Activated naive CD4-positive, alpha-beta T cell treated with anti-CD3 and anti-CD28 coated beads, Interleukin-2, amount 50 U/mL, for 72 hours (primary cell): ENCODE data around the gene TANC1. TPM values are rescaled to one million over a fixed set of nuclear protein-coding genes. Genes with fewer than 3 reads are reported as not detected.

Experiments used
- ATAC-seq, 2 donors: fragments of 150-1000 bp; cut with Tn5 transposase; 2 replicates each; pipeline ENCODE4 v1.10.0; 2021; ENCODE audit warnings: mild to moderate bottlenecking in 2 of 2, moderate library complexity in 2 of 2
- DNase-seq, 2 donors: peaks; one replicate each; pipeline ENCODE4 v3.0.0; 2021 to 2022; ENCODE audit warnings: low spot score in 2 of 2
- H3K27ac Mint-ChIP-seq, 2 donors: one replicate each; pipeline ENCODE4 v1.8.0; 2022; ENCODE audit warnings: mild to moderate bottlenecking in 2 of 2, mixed read lengths in 2 of 2
- H3K36me3 Mint-ChIP-seq, 2 donors: one replicate each; pipeline ENCODE4 v1.8.0; 2022; ENCODE audit warnings: mixed read lengths in 2 of 2
- H3K9me3 Mint-ChIP-seq, 2 donors: one replicate each; pipeline ENCODE4 v1.8.0; 2022; ENCODE audit warnings: mixed read lengths in 2 of 2
- total RNA-seq, 2 donors: library from RNA; stranded (reverse); gene quantifications; one replicate each; pipeline ENCODE4 v1.2.3, GENCODE V29; 2022

Gene TANC1
- total RNA-seq, 2 donors from 2014 or later: 0.89 to 1.8 TPM

DNA sequence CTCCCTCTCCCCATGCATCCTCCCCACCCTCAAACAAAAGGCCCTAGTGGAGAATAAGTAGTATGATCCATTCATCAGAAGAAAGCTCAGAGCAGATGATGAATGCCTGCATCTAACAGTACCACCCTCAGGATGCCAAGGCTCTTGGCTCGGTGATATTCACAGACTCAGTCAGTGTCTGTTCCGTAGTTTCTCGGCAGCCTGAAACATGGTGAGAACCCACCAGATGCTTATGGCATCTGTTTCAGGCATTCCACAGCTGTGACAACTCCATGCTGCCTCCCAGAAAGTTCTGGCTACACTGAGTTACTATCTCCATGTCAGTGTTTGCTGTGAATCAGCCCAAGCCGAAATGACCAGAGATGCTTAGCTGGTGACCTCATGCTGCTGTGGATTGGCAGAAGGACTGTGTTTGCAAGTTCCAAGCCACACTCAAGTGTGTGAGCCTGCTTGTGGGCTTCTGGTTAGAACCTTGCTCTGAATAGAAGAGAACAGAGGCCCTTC, 234.2 kb downstream of the TANC1 start:
- H3K9me3 Mint-ChIP-seq: peaks cover 0 to 3% of the 10 kb centered on the region in 2 donors

DNA sequence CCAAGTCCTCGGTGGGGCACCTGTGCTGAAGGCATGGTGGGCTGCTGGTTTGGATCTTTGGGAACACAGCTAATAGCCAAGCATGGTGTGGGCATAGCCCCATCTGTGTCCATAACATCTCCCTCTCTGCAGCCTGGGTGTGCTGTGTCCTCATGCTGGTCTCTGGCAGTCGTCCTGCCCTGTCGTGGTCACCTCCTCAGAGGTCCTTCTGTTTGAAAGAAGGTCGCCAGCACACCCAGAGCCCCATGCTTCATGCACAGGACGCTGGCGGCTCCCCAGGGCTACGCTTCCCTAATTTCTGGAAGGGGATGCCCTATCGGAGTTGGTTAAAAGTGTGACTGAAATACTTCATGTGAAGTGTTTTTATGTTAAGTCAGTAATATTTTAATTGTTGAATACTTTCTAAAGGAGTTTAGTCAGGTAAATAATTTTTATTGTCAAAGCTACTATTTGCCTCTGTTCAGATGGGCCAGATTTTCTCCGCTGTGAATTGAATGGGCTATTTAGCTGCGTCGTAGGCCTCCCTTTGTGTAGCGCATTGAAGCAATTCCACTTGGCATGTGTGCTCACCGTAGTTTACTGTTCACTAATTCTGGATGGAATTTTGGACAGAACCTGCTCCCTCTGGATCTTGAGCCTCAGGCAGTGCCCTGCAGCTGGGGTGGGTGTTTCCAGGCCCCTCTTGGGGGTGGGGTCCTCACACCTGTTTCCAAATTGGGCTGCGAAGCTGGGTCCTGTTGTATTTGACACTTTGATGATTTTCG, 236.1 kb downstream of the TANC1 start:
- ATAC-seq (no peak), DNase-seq (no peak)
- Mint-ChIP-seq H3K9me3 (peaks cover 0 to 3% of the 10 kb centered on the region in 2 donors), H3K36me3 (no peaks in the 10 kb centered on the region), H3K27ac (no peak overlapping the region)

More for the DNA sequence above, 234.2 kb downstream of the TANC1 start:
- ATAC-seq: no peak
- H3K27ac Mint-ChIP-seq: no peak overlapping the region
- H3K36me3 Mint-ChIP-seq: no peaks in the 10 kb centered on the region
- DNase-seq: no peak

DNA sequence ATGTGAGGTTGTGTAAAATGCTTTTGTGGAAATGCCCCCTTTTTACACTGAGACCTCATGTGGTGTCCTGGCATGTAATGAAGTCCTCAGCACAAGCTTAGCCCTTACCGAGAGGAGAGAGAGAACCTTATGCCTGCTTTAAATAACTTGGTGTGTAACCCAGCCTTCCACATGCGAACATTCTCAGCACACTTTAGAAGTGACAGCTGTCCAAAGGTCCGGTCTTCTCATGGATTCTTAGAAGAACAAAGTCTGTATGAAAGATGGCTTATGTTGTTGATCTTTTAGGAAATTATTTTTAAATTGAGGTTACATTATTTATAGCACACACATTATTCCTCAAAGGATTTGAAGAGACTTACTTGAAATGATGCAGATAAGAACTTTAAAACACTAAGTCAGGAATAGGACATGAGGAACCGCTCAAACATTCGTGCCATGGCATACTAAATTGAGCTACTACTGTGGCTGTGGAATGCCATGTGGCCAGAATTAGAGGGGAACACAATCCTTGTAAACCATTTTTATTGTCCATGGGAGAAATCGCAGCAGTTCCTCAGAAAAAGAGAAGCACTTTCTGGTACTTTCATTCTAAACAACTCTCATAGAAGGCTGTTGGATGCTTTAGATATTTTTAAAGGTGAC, 238.4 kb downstream of the TANC1 start:
- H3K9me3 Mint-ChIP-seq: peaks cover 0 to 3% of the 10 kb centered on the region in 2 donors
- no peaks in the 10 kb centered on the region for H3K36me3 Mint-ChIP-seq
- peak overlapping the region in 1 of 2 donors; percentile 72 for H3K27ac Mint-ChIP-seq
- ATAC-seq (no peak), DNase-seq (no peak)

DNA sequence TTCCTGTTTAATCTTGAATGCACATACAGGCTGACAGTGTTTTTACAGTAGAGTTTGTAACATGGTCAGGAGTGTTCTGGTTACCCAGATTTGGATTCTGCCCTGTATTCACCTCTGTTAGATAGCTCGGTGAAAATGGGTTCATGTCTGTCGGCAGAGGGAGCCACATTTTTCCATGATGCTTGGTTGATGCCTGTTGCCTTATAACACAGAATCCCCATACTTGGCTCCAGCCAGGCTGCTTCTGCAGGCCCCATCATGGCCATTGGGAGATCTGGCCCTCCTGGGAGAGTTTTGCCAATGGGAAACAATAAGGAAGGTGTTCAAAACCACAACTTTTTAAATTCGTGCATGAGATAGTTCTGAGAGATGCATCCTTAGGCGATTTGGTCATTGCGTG, 240.0 kb downstream of the TANC1 start:
- no peak for DNase-seq
- H3K9me3 Mint-ChIP-seq: peaks cover 0 to 3% of the 10 kb centered on the region in 2 donors
- H3K27ac Mint-ChIP-seq: no peak overlapping the region

DNA sequence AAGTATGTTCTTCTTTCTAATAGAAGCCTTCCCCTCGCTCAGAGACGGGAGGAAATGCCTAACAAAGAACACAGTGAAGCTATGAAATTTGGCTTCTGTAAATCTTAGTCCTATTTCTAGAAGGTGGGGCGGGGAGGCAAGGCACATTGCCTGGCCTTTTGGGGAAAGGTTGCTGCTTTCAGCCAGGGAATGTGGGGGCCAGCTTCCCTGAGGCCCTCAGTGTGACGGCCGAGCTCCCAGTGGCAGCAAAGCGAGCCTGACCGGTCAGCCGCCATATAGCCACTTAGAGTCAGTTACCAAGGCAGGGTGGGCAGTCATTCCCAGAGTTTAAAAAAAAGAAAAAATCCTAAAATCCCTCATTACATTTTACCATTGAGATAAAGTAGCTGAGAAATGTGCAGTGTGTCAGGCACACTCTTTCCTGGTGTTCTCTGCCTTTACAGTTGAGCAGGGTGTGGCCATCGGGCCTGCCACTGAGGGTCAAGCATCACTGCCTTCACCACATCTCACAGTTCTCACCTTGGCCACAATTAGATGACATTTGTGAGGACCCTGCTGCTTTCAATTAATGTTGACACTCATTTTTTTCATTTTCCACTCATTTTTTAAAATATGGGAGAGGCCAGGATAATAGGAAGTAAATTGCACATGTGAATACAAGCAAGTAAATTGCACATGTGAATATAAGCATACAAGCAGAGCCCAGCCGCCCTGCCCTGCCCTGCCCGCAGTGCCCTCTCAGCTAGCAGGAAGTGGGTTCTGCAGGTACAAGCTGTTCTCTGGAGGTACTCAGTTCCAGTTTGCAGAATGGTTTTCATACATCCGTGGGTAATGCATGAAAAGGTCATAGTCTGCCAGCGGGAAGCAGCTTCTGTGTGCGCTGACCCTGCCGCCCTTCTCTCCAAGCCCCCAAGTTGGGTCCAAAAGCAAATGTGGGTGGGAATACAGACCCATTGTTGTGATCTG, 241.2 kb downstream of the TANC1 start:
- Mint-ChIP-seq H3K36me3 (no peaks in the 10 kb centered on the region), H3K27ac (peak overlapping the region in 1 of 2 donors; percentile 59), H3K9me3 (peaks cover 0 to 3% of the 10 kb centered on the region in 2 donors)
- ATAC-seq (peak in 1 of 2 donors; percentile 83), DNase-seq (no peak)

More for the DNA sequence above, 240.0 kb downstream of the TANC1 start:
- ATAC-seq: no peak
- H3K36me3 Mint-ChIP-seq: no peaks in the 10 kb centered on the region

DNA sequence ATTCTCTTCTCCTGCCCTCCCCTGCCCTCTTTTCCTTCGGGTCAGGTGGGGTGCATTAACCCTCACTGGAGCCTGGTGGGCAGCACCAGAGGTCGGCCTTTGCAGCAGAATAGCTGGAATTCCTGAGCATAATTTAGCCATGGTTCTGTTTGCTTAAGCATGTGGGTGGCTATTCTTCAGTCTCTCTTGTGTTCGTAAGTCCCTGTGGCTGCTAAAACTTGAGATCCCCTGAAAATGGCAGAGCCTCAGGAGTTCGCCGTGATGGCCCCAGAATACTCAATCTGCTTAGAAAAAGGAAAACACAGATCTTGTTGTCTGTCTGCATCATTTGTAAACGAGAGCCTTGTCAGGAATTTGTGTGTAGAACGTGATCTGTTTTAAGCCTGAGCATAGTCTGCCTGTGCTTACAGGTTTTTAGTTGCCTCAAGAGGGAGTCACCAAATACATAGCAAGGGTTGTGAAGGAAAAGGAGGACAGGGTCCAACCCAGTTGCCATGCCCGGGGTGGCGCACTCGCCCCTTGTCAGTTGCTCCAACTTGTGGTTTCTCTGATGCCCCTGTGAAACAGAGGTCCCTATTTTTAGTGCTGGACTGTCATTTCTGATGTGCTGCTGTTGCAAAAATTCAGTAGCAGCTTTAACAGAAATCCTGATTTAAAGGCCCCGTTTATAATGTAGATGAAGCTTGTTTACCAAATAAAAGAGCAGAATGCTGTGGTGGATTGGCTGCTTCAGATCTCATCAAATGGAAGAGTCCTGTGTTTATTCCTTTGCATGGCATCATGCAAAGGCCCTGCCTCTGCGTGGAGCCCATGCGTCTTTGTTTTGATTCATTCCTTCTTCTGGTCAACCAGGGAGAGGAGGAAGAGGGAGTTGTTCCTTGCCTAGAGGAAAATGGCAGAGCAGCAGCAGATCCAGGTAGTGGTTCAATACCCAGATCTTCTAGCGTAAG, 243.3 kb downstream of the TANC1 start:
- H3K36me3 Mint-ChIP-seq: no peaks in the 10 kb centered on the region
- ATAC-seq: no peak
- H3K9me3 Mint-ChIP-seq: no peaks in the 10 kb centered on the region

DNA sequence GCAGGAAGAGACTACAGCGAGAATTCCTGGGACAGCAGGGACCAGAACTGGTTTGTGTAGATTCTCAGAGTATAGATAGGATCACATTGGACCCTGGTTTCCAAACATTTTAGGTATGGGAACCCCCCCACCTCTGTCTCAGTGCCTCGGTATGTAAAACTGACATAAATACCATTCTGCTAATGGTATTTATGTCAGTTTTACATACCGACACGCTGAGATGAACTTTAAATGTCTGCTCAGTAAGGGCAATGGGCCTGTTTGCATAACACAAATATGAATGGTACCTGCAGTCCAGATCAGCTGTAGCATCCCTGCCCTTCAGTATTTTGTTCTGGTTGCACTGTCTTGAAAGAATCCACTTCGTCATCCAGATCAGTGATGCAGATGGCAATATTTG, 244.9 kb downstream of the TANC1 start:
- DNase-seq (no peak), ATAC-seq (no peak)
- Mint-ChIP-seq H3K27ac (no peak overlapping the region), H3K36me3 (no peaks in the 10 kb centered on the region), H3K9me3 (no peaks in the 10 kb centered on the region)

More for the DNA sequence above, 243.3 kb downstream of the TANC1 start:
- no peak for DNase-seq
- H3K27ac Mint-ChIP-seq: no peak overlapping the region

DNA sequence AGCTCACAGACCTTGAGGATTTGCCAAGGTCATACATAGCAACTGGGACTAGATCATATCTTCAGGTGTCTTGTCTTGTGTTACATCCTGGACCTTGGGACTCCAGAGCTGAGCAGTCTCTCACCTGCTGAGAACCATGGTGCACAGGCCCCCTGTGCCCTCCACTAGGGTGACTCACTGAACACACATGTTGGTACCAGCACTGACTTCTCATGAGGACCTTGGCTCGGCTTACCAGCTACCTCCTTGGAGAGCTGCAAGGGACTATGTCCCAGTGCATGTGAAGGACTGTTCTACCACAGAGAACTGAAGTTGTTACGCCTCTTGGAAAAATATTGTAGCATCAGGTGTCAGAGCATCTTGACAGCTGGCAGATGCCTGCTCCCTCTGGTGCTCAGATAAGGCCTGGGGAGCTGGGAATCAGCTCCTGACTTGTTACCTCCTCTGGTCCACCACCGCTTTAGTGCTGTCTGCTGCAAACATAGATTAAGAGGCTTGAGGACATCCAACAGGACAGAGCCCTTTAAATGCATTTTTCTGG, 246.0 kb downstream of the TANC1 start:
- Mint-ChIP-seq H3K27ac (no peak overlapping the region), H3K36me3 (no peaks in the 10 kb centered on the region), H3K9me3 (no peaks in the 10 kb centered on the region)
- ATAC-seq (no peak), DNase-seq (no peak)

DNA sequence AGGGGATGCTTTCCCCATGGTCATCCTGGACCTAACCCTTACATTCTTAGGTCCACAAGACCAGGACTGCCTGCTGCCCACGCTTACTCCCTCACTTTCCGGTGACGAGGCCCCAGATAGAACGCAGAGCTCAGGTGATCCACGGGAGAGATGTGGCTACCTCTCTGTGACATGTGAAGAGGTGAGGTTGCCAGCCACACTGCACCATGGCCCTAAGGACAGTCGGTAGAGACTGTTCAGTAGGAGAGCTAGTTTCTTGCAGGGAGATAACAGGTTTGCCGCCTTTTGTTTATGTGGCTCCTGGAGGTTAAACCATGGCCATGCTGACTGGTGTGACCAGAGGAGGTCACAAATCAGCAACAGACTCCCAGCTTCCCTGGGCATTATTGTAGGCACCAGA, 246.7 kb downstream of the TANC1 start:
- Mint-ChIP-seq H3K9me3 (no peaks in the 10 kb centered on the region), H3K27ac (no peak overlapping the region)
- no peak for DNase-seq

DNA sequence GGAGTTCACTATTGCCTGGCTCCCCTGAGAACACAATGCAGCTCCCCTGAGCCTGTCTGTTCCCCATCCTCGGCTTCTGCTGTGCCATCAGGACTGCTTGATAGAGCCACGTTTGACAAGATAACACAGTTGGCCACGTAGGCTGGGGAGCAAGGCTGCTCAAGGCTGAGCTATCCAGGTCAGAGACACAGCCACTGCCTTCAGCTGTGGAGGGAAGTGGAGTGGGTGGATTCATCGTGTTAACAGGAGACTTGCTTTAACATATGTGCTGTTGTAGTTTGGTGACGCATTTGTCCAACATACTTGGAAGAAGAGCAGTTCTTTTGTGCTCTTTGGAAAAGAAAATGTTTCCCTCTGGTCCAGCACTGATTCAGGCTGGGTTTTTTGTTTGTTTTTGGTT, 249.2 kb downstream of the TANC1 start:
- Mint-ChIP-seq H3K9me3 (no peaks in the 10 kb centered on the region), H3K27ac (no peak overlapping the region), H3K36me3 (no peaks in the 10 kb centered on the region)
- no peak for DNase-seq
- no peak for ATAC-seq

More for the DNA sequence above, 246.7 kb downstream of the TANC1 start:
- ATAC-seq: no peak
- no peaks in the 10 kb centered on the region for H3K36me3 Mint-ChIP-seq

DNA sequence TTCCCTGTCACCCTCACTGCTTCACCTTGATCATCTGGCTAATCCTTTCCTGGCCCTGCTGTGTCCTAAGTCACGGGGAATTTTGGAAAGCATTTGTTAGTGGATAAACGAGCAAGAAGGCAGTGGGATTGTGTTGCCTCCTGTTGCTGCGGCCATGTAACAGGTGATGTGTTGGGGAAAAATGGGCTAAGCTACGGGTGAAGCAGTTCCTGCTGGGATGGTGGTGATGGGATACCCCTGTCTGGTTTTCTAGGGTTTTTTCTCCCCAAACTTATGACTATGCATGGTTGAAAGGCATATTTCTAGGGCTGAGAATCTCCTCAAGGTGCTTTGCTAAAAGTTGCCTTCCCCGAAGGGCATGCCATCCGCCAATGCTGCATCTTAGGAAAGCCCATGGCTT, 249.9 kb downstream of the TANC1 start:
- no peaks in the 10 kb centered on the region for H3K36me3 Mint-ChIP-seq
- DNase-seq (no peak), ATAC-seq (no peak)
- H3K9me3 Mint-ChIP-seq: no peaks in the 10 kb centered on the region
- no peak overlapping the region for H3K27ac Mint-ChIP-seq

DNA sequence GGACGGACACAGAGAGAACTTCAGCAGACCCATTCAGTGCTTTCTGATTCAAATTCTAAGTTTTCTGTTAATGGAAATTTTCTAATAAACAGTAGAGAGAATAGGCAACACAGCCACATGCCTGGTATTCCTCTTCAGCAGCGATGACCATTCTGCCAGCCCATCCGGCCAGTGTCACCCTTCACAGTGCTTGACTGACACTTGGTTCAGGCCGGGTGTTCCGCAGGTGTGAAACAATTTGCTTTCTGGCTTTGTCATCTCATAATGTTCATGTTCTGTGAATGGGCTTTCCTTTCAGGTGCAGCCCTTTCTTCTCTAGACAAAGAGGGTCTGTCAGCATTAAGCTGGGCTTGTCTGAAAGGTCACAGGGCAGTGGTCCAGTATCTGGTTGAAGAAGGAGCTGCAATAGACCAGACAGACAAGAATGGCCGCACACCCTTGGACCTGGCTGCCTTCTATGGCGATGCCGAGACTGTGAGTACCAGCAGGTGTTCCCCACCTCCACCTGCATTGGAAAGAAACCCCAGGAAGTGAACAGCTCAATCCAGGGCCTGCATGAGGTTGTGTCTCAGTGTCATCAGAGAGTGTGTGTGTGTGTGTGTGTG, 251.1 kb downstream of the TANC1 start:
- Mint-ChIP-seq H3K9me3 (no peaks in the 10 kb centered on the region), H3K27ac (no peak overlapping the region), H3K36me3 (no peaks in the 10 kb centered on the region)
- no peak for ATAC-seq
- DNase-seq: no peak

DNA sequence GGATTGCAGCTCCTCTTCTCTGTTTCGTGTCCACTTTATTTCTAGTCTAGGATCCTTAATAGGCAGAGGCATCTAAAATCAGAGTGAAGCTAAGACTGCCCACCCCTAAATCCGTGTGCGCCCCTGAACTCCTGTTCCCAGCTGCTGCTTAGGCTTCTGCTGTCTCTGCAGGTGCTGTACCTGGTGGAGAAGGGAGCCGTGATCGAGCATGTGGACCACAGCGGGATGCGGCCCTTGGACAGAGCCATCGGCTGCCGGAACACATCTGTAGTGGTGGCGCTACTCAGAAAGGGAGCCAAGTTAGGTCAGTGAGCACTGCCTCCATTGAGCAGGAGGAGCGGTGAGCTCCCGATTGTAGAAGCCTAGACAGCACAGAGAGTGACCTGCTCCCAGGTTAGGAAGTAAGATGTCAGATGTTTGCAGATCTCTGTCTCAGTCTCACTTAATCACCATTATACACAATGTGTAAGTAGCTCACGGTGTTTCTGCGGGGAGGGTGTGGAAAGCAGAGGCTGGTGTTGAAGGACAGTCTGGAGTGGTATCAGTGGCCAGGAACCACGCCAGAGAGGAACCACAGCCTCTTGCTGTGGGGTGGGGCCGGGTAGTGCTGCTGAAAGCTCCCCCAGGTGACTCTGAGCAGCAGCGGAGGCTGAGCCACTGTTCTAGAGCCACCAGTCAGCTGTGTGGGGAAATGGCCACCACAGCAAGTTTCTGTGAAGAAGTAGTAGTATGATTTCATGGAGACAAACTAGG, 255.8 kb downstream of the TANC1 start:
- Mint-ChIP-seq H3K27ac (no peak overlapping the region), H3K36me3 (no peaks in the 10 kb centered on the region), H3K9me3 (no peaks in the 10 kb centered on the region)
- ATAC-seq: no peak
- no peak for DNase-seq
